Keratinocyte (primary cell): Measurements from ENCODE around the gene CCDC3. TPM values are rescaled to one million over a fixed set of nuclear protein-coding genes. Genes with fewer than 3 reads are reported as not detected.

ENCODE experiments used
- DNase-seq: peaks from one replicate; pipeline ENCODE4 v3.0.0-alpha.2; 2011; ENCODE audit warnings: low read depth, missing footprints, low spot score
- FAIRE-seq: peaks from 2 replicates; lab custom pipeline; 2011; peaks lifted over from hg19 to GRCh38; lab: Jason Lieb, UNC
- H2AFZ ChIP-seq: 2 replicates; pipeline ENCODE4 v1.6.0; 2012; ENCODE audit warnings: low read length, control low read depth, inconsistent platforms; ENCODE audit not compliant: control insufficient read depth
- H3K27ac ChIP-seq: 2 replicates; pipeline ENCODE4 v1.5.1; 2011; ENCODE audit warnings: low read length; ENCODE audit not compliant: control insufficient read depth, insufficient read depth
- H3K27me3 ChIP-seq: 3 replicates; pipeline ENCODE4 v1.6.0; 2011; ENCODE audit warnings: low read length; ENCODE audit not compliant: control insufficient read depth, insufficient read depth; ENCODE audit errors: extremely low read depth
- H3K36me3 ChIP-seq, 2 experiments: 2 replicates in 1 of 2; 3 replicates in 1 of 2; pipeline ENCODE4 v1.5.1; 2011; ENCODE audit warnings: low read length in 2 of 2, mild to moderate bottlenecking in 1 of 2; ENCODE audit not compliant: control insufficient read depth in 2 of 2, insufficient read depth in 2 of 2; ENCODE audit errors: extremely low read depth in 1 of 2
- H3K4me1 ChIP-seq: 3 replicates; pipeline ENCODE4 v1.5.1; 2011; ENCODE audit warnings: low read length; ENCODE audit not compliant: control insufficient read depth, insufficient read depth; ENCODE audit errors: extremely low read depth
- H3K4me2 ChIP-seq: 3 replicates; pipeline ENCODE4 v1.6.0; 2011; ENCODE audit warnings: low read depth, low read length; ENCODE audit not compliant: control insufficient read depth, insufficient read depth; ENCODE audit errors: extremely low read depth
- H3K4me3 ChIP-seq, 3 experiments: fragments of 200-600 bp in 1 of 3; sonication (generic) in 1 of 3; 2 replicates in 2 of 3; 3 replicates in 1 of 3; pipeline ENCODE4 v1.5.1; 2011 to 2016; ENCODE audit warnings: low read length in 3 of 3, mild to moderate bottlenecking in 3 of 3, control low read depth in 2 of 3, inconsistent platforms in 1 of 3, low read depth in 1 of 3, mixed read lengths in 1 of 3, mixed run types in 1 of 3, moderate library complexity in 1 of 3; ENCODE audit not compliant: control insufficient read depth in 2 of 3, insufficient read depth in 2 of 3; ENCODE audit errors: extremely low read depth in 1 of 3
- H3K79me2 ChIP-seq: 2 replicates; pipeline ENCODE4 v1.6.0; 2012; ENCODE audit warnings: low read length; ENCODE audit not compliant: control insufficient read depth, insufficient read depth
- H3K9ac ChIP-seq: 3 replicates; pipeline ENCODE4 v1.6.0; 2011; ENCODE audit warnings: low read length; ENCODE audit not compliant: control insufficient read depth, insufficient read depth; ENCODE audit errors: extremely low read depth
- H3K9me1 ChIP-seq: 3 replicates; pipeline ENCODE4 v1.6.0; 2011; ENCODE audit warnings: low read length; ENCODE audit not compliant: control insufficient read depth, insufficient read depth; ENCODE audit errors: extremely low read depth
- H3K9me3 ChIP-seq: 2 replicates; pipeline ENCODE4 v1.5.1; 2012; ENCODE audit warnings: low read depth, low read length; ENCODE audit not compliant: control insufficient read depth
- H4K20me1 ChIP-seq: 3 replicates; pipeline ENCODE4 v1.6.0; 2011; ENCODE audit warnings: low read length; ENCODE audit not compliant: control insufficient read depth, insufficient read depth; ENCODE audit errors: extremely low read depth
- CTCF ChIP-seq, 3 experiments: IDR thresholded peaks in 1 of 3; conservative IDR thresholded peaks in 1 of 3; optimal IDR thresholded peaks in 1 of 3; 2 replicates in 2 of 3; 3 replicates in 1 of 3; pipeline versions ENCODE3 to v1.5.1; 2011; ENCODE audit warnings: low read length in 3 of 3, mild to moderate bottlenecking in 3 of 3, moderate library complexity in 2 of 3, control low read depth in 1 of 3, inconsistent platforms in 1 of 3; ENCODE audit not compliant: insufficient read depth in 2 of 3; ENCODE audit errors: extremely low read depth in 1 of 3
- EZH2 ChIP-seq: IDR thresholded peaks from one replicate; pipeline ENCODE4 v1.6.1; 2012; ENCODE audit warnings: inconsistent platforms, mild to moderate bottlenecking, low read length, moderate library complexity
- dilution Hi-C: fragments of 300-500 bp; cut with MboI; formaldehyde crosslinking; loops from one replicate; pipeline ENCODE4 v1.7.0; 2020; ENCODE audit warnings: low sequenced_read_pairs; ENCODE audit not compliant: extremely low pct_ligation_motif_present
- polyA plus RNA-seq, 5 experiments: library from polyadenylated mRNA; depleted of rRNA in 3 of 5; stranded (reverse) in 3 of 5; stranded (forward) in 1 of 5; unstranded in 1 of 5; fragments of >200 nt; gene quantifications; 1 replicate in 1 of 5; 2 replicates in 3 of 5; 3 replicates in 1 of 5; pipeline versions ENCODE4 v1.2.1 to v1.2.3, GENCODE V29; 2011 to 2012; ENCODE audit warnings: missing spikeins in 2 of 5, low read depth in 1 of 5, low replicate concordance in 1 of 5

Gene CCDC3
- polyA plus RNA-seq, 1 donor (not counting 4 experiments of a cell fraction or from before 2014, with no cell fraction given): 0.39 TPM

GRCh38 chr10:13023754-13024153 is 22.2 kb upstream of the CCDC3 start:
- H3K4me1 ChIP-seq: no peaks in the 10 kb centered on the region
- dilution Hi-C loops: no loop called here
- no peaks in the 10 kb centered on the region for H3K79me2 ChIP-seq
- H4K20me1 ChIP-seq: no peaks in the 10 kb centered on the region
- H3K27me3 ChIP-seq: no peaks in the 10 kb centered on the region
- no peak overlapping the region for H3K4me2 ChIP-seq
- H3K4me3 ChIP-seq: no peak overlapping the region
- DNase-seq: no peak
- no peak for FAIRE-seq
- H3K36me3 ChIP-seq: no peaks in the 10 kb centered on the region
- no peak overlapping the region for H3K27ac ChIP-seq
- no peak overlapping the region for H2AFZ ChIP-seq
- TF ChIP-seq CTCF (optimal IDR thresholded peaks at IDR 0.05 in 1 of 3, IDR thresholded peaks at IDR 0.05 in 1 of 3, conservative IDR thresholded peaks at IDR 0.05 in 1 of 3; ENCODE audit: extremely low read depth in 1 of 3, insufficient read depth in 2 of 3, low read length in 3 of 3) (no peak), EZH2 (no peak)
- no peak overlapping the region for H3K9ac ChIP-seq
- no peaks in the 10 kb centered on the region for H3K9me1 ChIP-seq
- H3K9me3 ChIP-seq: no peaks in the 10 kb centered on the region

- DNase-seq: no peak
- Histone ChIP-seq H3K27ac (no peak overlapping the region), H3K27me3 (no peaks in the 10 kb centered on the region)
Measured at GRCh38 chr10:13019280-13019679, 17.8 kb upstream of the CCDC3 start.

More at GRCh38 chr10:13019280-13019679, 17.8 kb upstream of the CCDC3 start:
- no peak for FAIRE-seq
- Histone ChIP-seq H2AFZ (no peak overlapping the region), H3K4me3 (no peak overlapping the region), H3K9me1 (no peaks in the 10 kb centered on the region), H3K4me1 (peaks cover 9% of the 10 kb centered on the region), H3K79me2 (no peaks in the 10 kb centered on the region), H3K4me2 (no peak overlapping the region), H3K9ac (no peak overlapping the region), H3K36me3 (no peaks in the 10 kb centered on the region), H3K9me3 (no peaks in the 10 kb centered on the region), H4K20me1 (no peaks in the 10 kb centered on the region)
- dilution Hi-C loops: no loop called here
- no peak for TF ChIP-seq CTCF (optimal IDR thresholded peaks at IDR 0.05 in 1 of 3, IDR thresholded peaks at IDR 0.05 in 1 of 3, conservative IDR thresholded peaks at IDR 0.05 in 1 of 3; ENCODE audit: extremely low read depth in 1 of 3, insufficient read depth in 2 of 3, low read length in 3 of 3)
- TF ChIP-seq EZH2: no peak
